GM12875 (cell line): ENCODE data around the gene MAD2L2.

Experiments
- H3K4me3 ChIP-seq: one replicate; pipeline ENCODE4 v1.5.1; 2011; ENCODE audit warnings: low read depth, low read length, control low read depth
- TF ChIP-seq, protein P1 (sequence below): IDR thresholded peaks from 2 replicates; pipeline ENCODE4 v1.5.1; 2011; ENCODE audit warnings: low read depth, mild to moderate bottlenecking, control low read depth, inconsistent platforms, low read length, moderate library complexity, borderline replicate concordance; ENCODE audit not compliant: insufficient read depth

Gene MAD2L2

DNA sequence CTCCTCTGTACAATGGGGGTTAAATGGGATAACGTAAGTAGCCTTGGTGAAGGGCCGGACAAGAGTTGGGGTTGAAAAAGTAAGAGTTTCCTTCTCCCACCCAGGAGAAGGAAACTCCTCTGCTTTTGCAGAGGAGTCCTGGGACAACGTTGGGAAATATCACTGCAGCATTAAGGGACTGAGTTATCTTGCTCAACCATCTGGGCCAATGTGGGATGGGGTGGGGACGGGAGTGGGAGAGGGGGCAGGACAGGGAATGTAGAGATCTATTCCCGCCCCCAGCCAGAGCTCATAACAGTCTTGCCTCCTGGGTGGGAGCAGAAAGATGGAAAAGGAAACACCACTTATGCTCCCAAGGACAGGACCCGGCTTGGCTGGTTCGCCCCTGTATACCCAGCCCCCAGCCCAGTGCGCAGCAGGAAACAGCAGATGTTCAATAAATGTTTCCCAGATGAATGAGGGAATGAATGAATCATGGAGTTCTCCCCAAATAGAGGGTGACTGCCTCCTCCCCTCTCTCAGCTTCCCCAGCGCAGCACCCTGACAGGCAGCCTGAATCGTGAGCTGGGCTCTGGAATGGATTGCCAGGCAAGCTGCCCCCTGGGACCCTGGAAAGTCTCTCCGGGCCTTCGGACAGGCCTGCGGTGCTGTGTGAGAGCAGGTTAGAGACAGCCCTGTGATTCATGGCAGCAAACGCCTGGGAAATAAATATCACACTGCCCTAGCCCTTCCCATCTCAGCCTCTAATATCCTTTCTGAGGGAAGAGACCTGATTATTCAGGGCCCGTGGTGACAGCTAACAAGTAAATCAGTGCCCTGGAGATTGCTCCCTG is 51.5 kb downstream of the MAD2L2 start:
- no peak overlapping the region for H3K4me3 ChIP-seq
- TF ChIP-seq, protein P1, sequence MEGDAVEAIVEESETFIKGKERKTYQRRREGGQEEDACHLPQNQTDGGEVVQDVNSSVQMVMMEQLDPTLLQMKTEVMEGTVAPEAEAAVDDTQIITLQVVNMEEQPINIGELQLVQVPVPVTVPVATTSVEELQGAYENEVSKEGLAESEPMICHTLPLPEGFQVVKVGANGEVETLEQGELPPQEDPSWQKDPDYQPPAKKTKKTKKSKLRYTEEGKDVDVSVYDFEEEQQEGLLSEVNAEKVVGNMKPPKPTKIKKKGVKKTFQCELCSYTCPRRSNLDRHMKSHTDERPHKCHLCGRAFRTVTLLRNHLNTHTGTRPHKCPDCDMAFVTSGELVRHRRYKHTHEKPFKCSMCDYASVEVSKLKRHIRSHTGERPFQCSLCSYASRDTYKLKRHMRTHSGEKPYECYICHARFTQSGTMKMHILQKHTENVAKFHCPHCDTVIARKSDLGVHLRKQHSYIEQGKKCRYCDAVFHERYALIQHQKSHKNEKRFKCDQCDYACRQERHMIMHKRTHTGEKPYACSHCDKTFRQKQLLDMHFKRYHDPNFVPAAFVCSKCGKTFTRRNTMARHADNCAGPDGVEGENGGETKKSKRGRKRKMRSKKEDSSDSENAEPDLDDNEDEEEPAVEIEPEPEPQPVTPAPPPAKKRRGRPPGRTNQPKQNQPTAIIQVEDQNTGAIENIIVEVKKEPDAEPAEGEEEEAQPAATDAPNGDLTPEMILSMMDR, result no peak

DNA sequence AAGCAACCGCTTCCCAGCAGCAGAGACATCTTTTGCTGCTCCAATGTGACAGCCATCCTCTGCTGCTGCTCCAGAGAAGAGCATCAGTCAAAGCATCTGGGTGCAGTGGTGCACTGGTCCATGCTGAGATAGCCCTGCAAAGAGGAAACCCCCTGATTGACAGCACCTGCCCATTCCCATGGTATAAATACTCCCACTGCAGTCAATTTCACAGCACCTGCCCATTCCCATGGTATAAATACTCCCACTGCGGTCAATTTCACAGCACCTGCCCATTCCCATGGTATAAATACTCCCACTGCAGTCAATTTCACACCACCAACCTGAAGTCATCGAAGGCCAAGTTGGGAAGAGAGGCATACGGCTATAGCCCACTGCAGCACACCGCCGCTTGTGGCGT is 52.2 kb downstream of the MAD2L2 start:
- TF ChIP-seq, protein P1, result no peak
- H3K4me3 ChIP-seq, result no peak overlapping the region

DNA sequence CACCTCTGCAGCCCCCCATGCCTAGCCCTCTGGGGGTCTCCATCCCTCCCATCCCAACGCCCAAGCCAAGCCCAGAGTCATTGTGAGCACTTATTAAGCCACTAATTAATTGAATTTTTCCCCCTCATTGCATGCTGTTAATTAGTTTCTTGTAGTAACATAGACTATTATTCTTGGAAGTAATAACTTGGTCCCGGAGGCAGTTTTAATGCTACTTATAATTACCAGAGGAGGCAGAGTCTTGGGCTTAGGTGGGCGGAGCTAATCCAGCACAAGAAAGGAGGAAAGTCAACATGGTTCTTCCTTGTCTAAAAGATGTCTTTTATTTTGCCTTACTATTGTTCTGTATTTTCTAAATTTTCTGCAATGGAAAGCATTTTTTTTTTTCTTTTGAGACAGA is 54.4 kb downstream of the MAD2L2 start:
- TF ChIP-seq, protein P1, result no peak
- H3K4me3 ChIP-seq, result no peak overlapping the region
